H1 (cell line): ENCODE measurements around the gene DHX57. TPM values are rescaled to one million over a fixed set of nuclear protein-coding genes. Genes with fewer than 3 reads are reported as not detected.

Experiments
- CTCF ChIA-PET: fragments of 300-600 bp; sonication (Branson Sonifier 250); formaldehyde crosslinking; loops from one replicate; lab custom pipeline; 2021; ENCODE audit not compliant: partially characterized antibody; lab: Charles Lee
- POLR2A ChIA-PET: fragments of 300-600 bp; sonication (Branson Sonifier 250); formaldehyde crosslinking; loops from one replicate; lab custom pipeline; 2021; ENCODE audit warnings: inconsistent platforms; ENCODE audit not compliant: partially characterized antibody; lab: Charles Lee
- DNase-seq, 2 experiments: peaks; one replicate each; pipeline versions ENCODE4 v3.0.0 to v3.0.0-alpha.2; 2010 to 2022; ENCODE audit warnings: low spot score in 2 of 2, low read depth in 1 of 2, mixed read lengths in 1 of 2
- FAIRE-seq: peaks from 2 replicates; lab custom pipeline; 2011; peaks lifted over from hg19 to GRCh38; lab: Jason Lieb, UNC
- H2AFZ ChIP-seq: 2 replicates; pipeline ENCODE4 v1.8.1; 2012; ENCODE audit warnings: low read length, inconsistent platforms
- H2AK5ac ChIP-seq: 2 replicates; pipeline ENCODE4 v1.6.1; 2013; ENCODE audit warnings: low read depth, low read length
- H2BK120ac ChIP-seq: replicated peaks from 2 replicates; pipeline ENCODE3; 2013; ENCODE audit warnings: low read depth, low read length, inconsistent platforms
- H2BK12ac ChIP-seq: 2 replicates; pipeline ENCODE4 v1.6.1; 2013; ENCODE audit warnings: low read depth, low read length
- H2BK15ac ChIP-seq: 2 replicates; pipeline ENCODE4 v1.6.1; 2013; ENCODE audit warnings: low read length
- H2BK20ac ChIP-seq: 2 replicates; pipeline ENCODE4 v1.6.1; 2013; ENCODE audit warnings: low read length
- H2BK5ac ChIP-seq: 2 replicates; pipeline ENCODE4 v1.6.1; 2013; ENCODE audit warnings: low read depth, low read length
- H3K14ac ChIP-seq: 2 replicates; pipeline ENCODE4 v1.6.1; 2013; ENCODE audit warnings: inconsistent platforms; ENCODE audit not compliant: insufficient read length
- H3K18ac ChIP-seq: 2 replicates; pipeline ENCODE4 v1.6.1; 2013; ENCODE audit warnings: low read length; ENCODE audit errors: extremely low read depth
- H3K23ac ChIP-seq: 2 replicates; pipeline ENCODE4 v1.6.1; 2013; ENCODE audit warnings: inconsistent platforms; ENCODE audit not compliant: insufficient read length
- H3K23me2 ChIP-seq: 2 replicates; pipeline ENCODE4 v1.6.1; 2013; ENCODE audit warnings: low read depth, low read length
- H3K27ac ChIP-seq: 2 replicates; pipeline ENCODE4 v1.6.1; 2011; ENCODE audit warnings: low read depth, low read length, inconsistent platforms
- H3K27me3 ChIP-seq, 4 experiments: replicated peaks in 1 of 4; 1 replicate in 1 of 4; 2 replicates in 3 of 4; pipeline versions ENCODE4 v1.6.1 to v1.8.1; 2011 to 2013; ENCODE audit warnings: low read length in 3 of 4, mild to moderate bottlenecking in 3 of 4, inconsistent platforms in 2 of 4, mixed read lengths in 2 of 4, moderate library complexity in 1 of 4; ENCODE audit not compliant: control insufficient read depth in 3 of 4, insufficient read depth in 3 of 4; ENCODE audit errors: extremely low read depth in 1 of 4
- H3K36me3 ChIP-seq, 4 experiments: 2 replicates each; pipeline versions ENCODE4 v1.6.1 to v1.8.1; 2011 to 2013; ENCODE audit warnings: mild to moderate bottlenecking in 4 of 4, low read length in 3 of 4, moderate library complexity in 2 of 4, control low read depth in 1 of 4, inconsistent platforms in 1 of 4; ENCODE audit not compliant: insufficient read depth in 4 of 4, control insufficient read depth in 2 of 4
- H3K4ac ChIP-seq: replicated peaks from 2 replicates; pipeline ENCODE3; 2013; ENCODE audit warnings: low read length, low read depth, mixed read lengths, inconsistent platforms; ENCODE audit not compliant: insufficient read length
- H3K4me1 ChIP-seq, 4 experiments: replicated peaks in 1 of 4; 1 replicate in 1 of 4; 2 replicates in 3 of 4; pipeline versions ENCODE4 v1.6.1 to v1.8.1; 2011 to 2013; ENCODE audit warnings: low read length in 3 of 4, inconsistent platforms in 2 of 4, mixed read lengths in 1 of 4; ENCODE audit not compliant: insufficient read depth in 4 of 4, control insufficient read depth in 3 of 4
- H3K4me2 ChIP-seq, 2 experiments: 2 replicates each; pipeline versions ENCODE4 v1.6.1 to v1.8.1; 2011 to 2013; ENCODE audit warnings: low read depth in 2 of 2, low read length in 2 of 2, control low read depth in 1 of 2, inconsistent platforms in 1 of 2, mild to moderate bottlenecking in 1 of 2; ENCODE audit not compliant: insufficient read depth in 1 of 2
- H3K4me3 ChIP-seq, 4 experiments: fragments of 200-600, 300-600 bp in 1 of 4; sonication (generic), shearing (Covaris generic), sonication (Bioruptor Twin) in 1 of 4; 2 replicates each; pipeline versions ENCODE4 v1.5.1 to v1.8.1; 2011 to 2016; ENCODE audit warnings: low read length in 4 of 4, low read depth in 3 of 4, control low read depth in 2 of 4, inconsistent platforms in 2 of 4, mild to moderate bottlenecking in 2 of 4, mixed read lengths in 1 of 4, moderate library complexity in 1 of 4; ENCODE audit not compliant: insufficient read depth in 2 of 4; ENCODE audit errors: extremely low read depth in 1 of 4
- H3K56ac ChIP-seq: replicated peaks from 2 replicates; pipeline ENCODE3; 2013; ENCODE audit warnings: low read depth, mild to moderate bottlenecking, mixed read lengths, low read length, inconsistent platforms; ENCODE audit not compliant: insufficient read length
- H3K79me1 ChIP-seq: 2 replicates; pipeline ENCODE4 v1.6.1; 2013; ENCODE audit warnings: low read depth, low read length, control low read depth
- H3K79me2 ChIP-seq, 2 experiments: 2 replicates each; pipeline versions ENCODE4 v1.6.1 to v1.8.1; 2012 to 2013; ENCODE audit warnings: low read length in 2 of 2, mild to moderate bottlenecking in 2 of 2, inconsistent platforms in 1 of 2; ENCODE audit not compliant: insufficient read depth in 2 of 2, control insufficient read depth in 1 of 2
- H3K9ac ChIP-seq, 4 experiments: replicated peaks in 1 of 4; 1 replicate in 1 of 4; 2 replicates in 3 of 4; pipeline versions ENCODE4 v1.6.1 to v1.8.1; 2011 to 2013; ENCODE audit warnings: low read depth in 3 of 4, low read length in 3 of 4, control low read depth in 2 of 4, mild to moderate bottlenecking in 2 of 4, moderate library complexity in 2 of 4, inconsistent platforms in 1 of 4; ENCODE audit errors: extremely low read depth in 1 of 4
- H3K9me3 ChIP-seq, 2 experiments: 2 replicates each; pipeline versions ENCODE4 v1.6.1 to v1.8.1; 2012 to 2013; ENCODE audit warnings: mild to moderate bottlenecking in 2 of 2, moderate library complexity in 2 of 2, control low read depth in 1 of 2, inconsistent platforms in 1 of 2, low read depth in 1 of 2, low read length in 1 of 2, mixed read lengths in 1 of 2; ENCODE audit not compliant: insufficient read depth in 2 of 2
- H4K20me1 ChIP-seq, 2 experiments: replicated peaks in 1 of 2; 2 replicates each; pipeline versions ENCODE3 to v1.8.1; 2011 to 2013; ENCODE audit warnings: inconsistent platforms in 2 of 2, low read length in 2 of 2, mild to moderate bottlenecking in 1 of 2; ENCODE audit not compliant: insufficient read depth in 2 of 2, control insufficient read depth in 1 of 2
- H4K5ac ChIP-seq: 2 replicates; pipeline ENCODE4 v1.6.1; 2013; ENCODE audit warnings: low read length, low read depth, mixed read lengths, inconsistent platforms; ENCODE audit not compliant: insufficient read length
- H4K8ac ChIP-seq: 2 replicates; pipeline ENCODE4 v1.8.0; 2013; ENCODE audit warnings: mild to moderate bottlenecking, moderate library complexity, low read length, inconsistent platforms; ENCODE audit not compliant: insufficient read depth; ENCODE audit errors: extremely low read depth
- H4K91ac ChIP-seq: replicated peaks from 2 replicates; pipeline ENCODE3; 2013; ENCODE audit warnings: low read length, mixed read lengths, inconsistent platforms; ENCODE audit not compliant: insufficient read length
- ASH2L ChIP-seq: fragments of 200-600, 300-600 bp; sonication (generic); IDR thresholded peaks from one replicate; pipeline ENCODE4 v1.7.1; 2017; ENCODE audit warnings: low read length
- JUN ChIP-seq: IDR thresholded peaks from 2 replicates; pipeline ENCODE4 v1.6.1; 2011; ENCODE audit warnings: low read depth, mild to moderate bottlenecking, improper control_type of control experiment, low read length
- POLR2AphosphoS5 ChIP-seq: IDR thresholded peaks from 2 replicates; pipeline ENCODE4 v1.6.1; 2011; ENCODE audit warnings: low read depth, low read length
- SRF ChIP-seq: IDR thresholded peaks from 2 replicates; pipeline ENCODE4 v1.6.1; 2011; ENCODE audit warnings: mild to moderate bottlenecking, low read depth, low read length, moderate library complexity
- WGBS, 2 experiments: shearing (Covaris generic) in 1 of 2; methylation state at CpG; one replicate each; pipeline versions ENCODE4 v1.1.6 to v1.1.7; 2013 to 2015; ENCODE audit warnings: low lambda C conversion rate in 2 of 2, mixed read lengths in 2 of 2, inconsistent platforms in 1 of 2, low coverage in 1 of 2, missing lambda C conversion rate in 1 of 2; ENCODE audit not compliant: insufficient replicate concordance in 2 of 2, insufficient coverage in 1 of 2, insufficient read length in 1 of 2; ENCODE audit errors: extremely low coverage in 1 of 2, missing lambda C conversion rate in 1 of 2; 5-methylcytosine and 5-hydroxymethylcytosine counted together
- polyA plus RNA-seq, 7 experiments: library from polyadenylated mRNA; depleted of rRNA in 3 of 7; stranded (reverse) in 5 of 7; unstranded in 2 of 7; fragments of >200 nt in 5 of 7; fragments of 200-250 nt in 2 of 7; gene quantifications; 1 replicate in 5 of 7; 2 replicates in 1 of 7; 4 replicates in 1 of 7; pipeline versions ENCODE4 v1.2.1 to v1.2.3, GENCODE V29; 2011 to 2013; ENCODE audit warnings: missing spikeins in 2 of 7, mixed read lengths in 2 of 7
- total RNA-seq: library from RNA; stranded (reverse); fragmentation: NEBNext Ultra II Directional; extraction: Animal tissue kit (Norgen Biotek cat#: 25700); gene quantifications from 2 replicates; pipeline ENCODE4 v1.2.1, GENCODE V29; 2021
- TF ChIP-seq, protein P1 (sequence below): IDR thresholded peaks from 2 replicates; pipeline ENCODE4 v1.6.1; 2012; ENCODE audit warnings: inconsistent platforms

The DHX57 gene
- total and polyA plus RNA-seq, 2 of the 8 experiments (the other 6 are each of a cell fraction or from before 2014, with no cell fraction given), result 10.7 to 32.9 TPM

DNA sequence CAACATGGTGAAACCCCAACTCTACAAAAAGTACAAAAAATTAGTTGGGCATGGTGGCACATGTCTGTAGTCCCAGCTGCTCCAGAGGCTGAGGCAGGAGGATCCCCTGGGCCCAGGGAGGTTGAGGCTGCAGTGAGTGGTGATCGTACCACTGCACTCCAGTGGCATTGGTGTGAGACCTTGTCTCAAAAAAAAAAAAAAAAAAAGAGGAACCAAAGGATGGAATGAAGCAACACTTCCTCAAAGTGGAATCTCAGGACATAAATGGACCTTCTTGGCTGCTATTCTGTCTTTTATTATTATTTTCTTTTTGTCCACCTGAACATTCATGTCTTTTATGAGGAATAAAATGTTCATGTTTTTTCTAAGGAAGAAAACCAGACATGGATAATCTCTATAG lies 84.0 kb downstream of the DHX57 start:
- Histone ChIP-seq H3K9ac (no peak overlapping the region), H3K4me2 (no peak overlapping the region), H3K9me3 (no peaks in the 10 kb centered on the region), H4K20me1 (no peaks in the 10 kb centered on the region), H3K4me1 (no peaks in the 10 kb centered on the region), H2BK120ac (no peak overlapping the region), H3K23me2 (no peaks in the 10 kb centered on the region), H3K23ac (no peak overlapping the region), H3K18ac (no peak overlapping the region), H3K56ac (no peak overlapping the region), H3K79me2 (no peaks in the 10 kb centered on the region), H3K27ac (no peak overlapping the region), H4K8ac (no peak overlapping the region), H3K4ac (no peak overlapping the region), H3K79me1 (no peaks in the 10 kb centered on the region), H2BK5ac (no peak overlapping the region), H2BK20ac (no peak overlapping the region), H3K36me3 (no peaks in the 10 kb centered on the region), H3K14ac (no peak overlapping the region), H4K91ac (no peak overlapping the region), H2AK5ac (no peak overlapping the region), H2BK12ac (no peak overlapping the region), H2AFZ (no peak overlapping the region), H3K4me3 (no peak overlapping the region), H2BK15ac (no peak overlapping the region), H4K5ac (no peak overlapping the region), H3K27me3 (no peaks in the 10 kb centered on the region)
- 100% methylated on average over 1 of the region's 1 CpG; no CpG with 5 or more reads in 1 of the 2 experiments for WGBS, 2 experiments
- DNase-seq, result no peak
- ChIA-PET CTCF (no interaction called here), POLR2A (interaction anchor here (0.6 to 1.6 kb wide), 2 partner anchors 17 to 52 kb away, joined by 3 to 4 read pairs; no protein-coding TSS in a partner anchor)
- no peak for FAIRE-seq
- TF ChIP-seq ASH2L, result no peak
- no peak for TF ChIP-seq POLR2AphosphoS5
- TF ChIP-seq SRF, result no peak
- no peak for TF ChIP-seq JUN
- TF ChIP-seq, protein P1, sequence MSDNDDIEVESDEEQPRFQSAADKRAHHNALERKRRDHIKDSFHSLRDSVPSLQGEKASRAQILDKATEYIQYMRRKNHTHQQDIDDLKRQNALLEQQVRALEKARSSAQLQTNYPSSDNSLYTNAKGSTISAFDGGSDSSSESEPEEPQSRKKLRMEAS, result no peak
